NCI-H2029 (cell line): ENCODE data around the gene PNPLA1.
A peak's percentile ranks its signal among the peaks of the same experiment; 100 is the strongest.

Experiments
- DNase-seq: peaks from one replicate; lab custom pipeline; 2025; lab: John Stamatoyannopoulos, UW

The PNPLA1 gene

DNA sequence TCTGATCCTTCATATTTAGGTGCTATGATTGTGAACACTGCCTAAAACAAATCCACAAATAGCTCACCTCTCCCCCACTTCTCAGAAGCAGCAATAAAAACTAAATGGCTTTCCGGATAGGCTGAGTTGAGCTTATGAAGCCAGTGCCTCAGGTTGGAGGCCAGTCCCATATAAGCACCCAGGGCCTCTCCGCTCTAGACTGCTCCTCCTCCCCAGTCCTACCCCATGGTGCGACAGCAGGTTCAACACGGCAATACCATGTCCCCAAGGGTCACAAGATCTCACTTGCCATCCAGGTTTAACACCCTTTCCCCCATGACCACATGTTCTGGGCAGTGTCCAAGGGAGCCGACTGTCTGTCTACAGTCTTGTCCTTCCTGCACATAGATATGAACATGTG, 46.1 kb downstream of the PNPLA1 start:
- no peak for DNase-seq

GRCh38 chr6:36317623-36318022, 47.8 kb downstream of the PNPLA1 start:
- DNase-seq, result no peak

DNA sequence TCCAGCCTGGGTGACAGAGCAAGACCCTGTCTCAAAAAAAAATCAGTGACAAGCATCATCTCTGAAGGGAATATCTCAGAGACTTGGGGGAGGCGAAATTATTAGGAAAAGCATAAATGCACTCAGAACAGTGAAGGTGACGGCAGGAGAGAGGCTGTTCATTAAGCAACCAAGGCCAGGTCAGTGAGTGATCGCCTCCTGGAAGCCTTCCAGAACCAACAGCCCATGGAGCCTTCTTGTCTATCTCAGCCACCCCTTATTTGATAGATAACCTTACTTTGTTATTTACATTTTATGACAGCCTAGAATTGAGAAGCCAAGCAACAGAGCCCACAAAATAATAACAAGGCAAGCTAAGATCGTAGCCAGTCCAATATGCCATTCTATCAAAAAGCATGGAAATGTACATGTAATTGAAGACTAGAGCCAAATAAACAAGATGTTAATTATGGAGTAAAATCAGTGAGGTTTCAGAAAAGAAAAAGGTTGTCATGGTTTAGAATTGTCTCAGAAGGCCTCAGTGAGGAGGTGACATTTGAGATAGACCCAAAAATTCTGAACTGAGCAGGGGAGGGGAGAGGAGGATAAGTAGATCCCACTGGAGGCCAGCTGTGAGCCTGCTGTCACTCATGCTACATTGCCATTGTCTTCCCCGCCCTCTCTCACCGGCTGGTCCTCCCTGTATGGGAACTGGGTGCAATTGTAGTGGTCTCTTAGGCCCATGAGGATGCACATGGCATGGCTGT, 49.0 kb downstream of the PNPLA1 start:
- peak; percentile 60 for DNase-seq

DNA sequence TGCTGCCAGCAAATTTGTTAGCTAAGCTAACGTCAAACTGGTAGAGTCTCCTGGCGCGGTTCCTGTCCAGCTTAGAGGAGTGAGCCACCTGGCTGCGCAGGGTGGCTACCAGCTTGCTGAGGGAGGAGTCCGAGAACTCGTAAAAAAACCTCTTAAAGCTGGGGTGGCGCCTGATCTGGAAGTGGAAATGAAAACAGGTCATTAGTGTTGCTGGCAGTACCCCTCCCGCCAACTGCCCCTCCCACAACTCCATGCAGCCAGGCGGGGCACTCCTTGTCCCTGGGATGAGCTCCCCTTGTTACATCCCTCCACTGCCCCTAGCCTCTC, 49.5 kb downstream of the PNPLA1 start:
- DNase-seq, result peak; percentile 99

GRCh38 chr6:36319821-36320220, 50.0 kb downstream of the PNPLA1 start:
- DNase-seq, result no peak

GRCh38 chr6:36320475-36320874, 50.6 kb downstream of the PNPLA1 start:
- peak; percentile 85 for DNase-seq

GRCh38 chr6:36322591-36322990, 52.7 kb downstream of the PNPLA1 start:
- no peak for DNase-seq

DNA sequence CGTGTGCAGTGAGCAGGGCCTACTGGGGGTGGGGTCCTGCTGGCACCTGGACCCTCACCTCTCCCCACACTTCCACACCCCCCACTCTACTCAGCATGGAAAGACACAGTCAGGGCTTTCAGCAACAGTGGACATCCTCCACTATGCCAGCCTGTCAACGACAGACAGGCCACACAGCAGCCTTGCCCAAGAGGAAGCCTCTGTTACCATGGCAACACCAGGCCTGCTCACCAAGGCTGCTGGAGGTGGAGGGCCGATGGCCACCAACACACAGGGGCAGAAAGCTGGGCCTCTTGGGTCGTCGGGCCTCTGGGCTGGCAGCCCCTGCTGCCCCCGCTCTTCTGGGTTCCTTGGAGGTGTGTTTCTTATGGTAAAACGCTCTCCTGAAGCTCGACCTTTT, 53.2 kb downstream of the PNPLA1 start:
- peak; percentile 17 for DNase-seq

DNA sequence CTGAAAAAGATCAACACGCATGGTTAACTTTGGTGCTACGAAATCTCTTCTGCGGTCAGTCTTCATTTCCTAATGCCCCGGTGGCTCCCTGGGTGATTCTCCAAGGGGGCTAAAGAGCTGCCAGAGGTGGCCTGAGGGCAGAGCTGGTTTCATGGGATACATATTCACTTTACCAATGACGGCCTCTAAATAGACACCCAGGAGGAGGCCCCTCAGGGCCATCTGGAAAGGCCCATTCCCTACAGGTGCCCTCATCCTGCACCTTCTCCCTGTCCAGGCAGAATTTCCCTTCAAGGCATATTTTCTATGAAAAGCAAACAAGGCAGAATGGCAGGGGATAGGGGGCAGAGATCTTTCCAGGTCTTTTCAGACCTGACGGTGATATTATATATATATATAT, 54.3 kb downstream of the PNPLA1 start:
- no peak for DNase-seq

- no peak for DNase-seq
Observed at GRCh38 chr6:36324715-36325114, 54.9 kb downstream of the PNPLA1 start.

GRCh38 chr6:36326356-36326995, 56.6 kb downstream of the PNPLA1 start:
- DNase-seq, result no peak

DNA sequence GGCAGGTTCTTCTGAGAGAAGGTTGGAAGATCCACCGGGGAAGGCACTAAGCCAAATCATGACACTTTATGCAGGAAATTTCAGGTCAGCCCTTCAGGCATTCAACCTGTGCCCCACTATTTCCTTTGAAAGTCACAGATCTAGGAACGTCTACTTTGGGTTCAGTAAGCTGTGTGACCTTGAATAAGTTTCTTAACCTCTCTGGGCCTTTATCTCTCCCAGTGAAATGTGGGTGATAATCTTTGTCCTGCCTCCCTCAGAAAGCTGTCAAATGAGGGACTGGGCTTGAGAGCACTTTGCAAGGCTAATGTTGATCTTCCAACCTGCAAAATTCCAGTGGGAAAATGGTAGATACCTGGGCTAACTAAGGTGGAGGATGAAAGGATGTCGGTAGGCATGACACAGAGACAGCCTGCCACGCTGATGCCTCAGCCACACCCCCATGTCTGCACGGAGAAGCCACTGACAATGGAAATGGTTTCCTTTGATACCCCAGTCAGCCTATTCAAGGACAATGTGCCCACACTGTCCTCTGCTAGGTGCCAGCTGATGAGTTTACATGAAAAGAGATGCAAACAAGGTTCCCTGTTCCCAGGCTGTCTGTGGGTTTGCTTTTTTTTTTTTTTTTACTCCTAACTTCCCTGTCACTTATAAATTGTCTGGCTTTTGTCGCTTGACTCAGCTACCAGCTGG, 57.5 kb downstream of the PNPLA1 start:
- no peak for DNase-seq

GRCh38 chr6:36327919-36328236, 58.0 kb downstream of the PNPLA1 start:
- no peak for DNase-seq

DNA sequence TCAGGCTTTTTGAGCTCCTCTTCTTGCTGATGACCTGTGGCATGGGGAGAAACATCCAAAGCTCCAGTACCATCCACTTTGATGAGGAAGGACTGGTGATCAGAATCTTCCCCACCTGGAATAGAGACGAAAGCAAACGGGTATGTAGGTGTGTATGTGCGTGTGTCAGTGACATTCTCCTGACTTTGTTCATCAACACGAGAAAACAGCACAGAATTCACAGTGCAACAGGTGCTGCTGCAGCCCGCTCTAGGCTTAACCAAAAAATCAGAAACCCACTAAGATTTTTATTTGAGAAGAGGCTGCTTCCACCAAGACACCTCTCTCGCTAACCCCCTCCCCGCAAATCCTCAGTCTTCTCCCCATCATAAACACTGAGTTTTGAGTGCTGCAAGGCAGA, 58.7 kb downstream of the PNPLA1 start:
- no peak for DNase-seq

DNA sequence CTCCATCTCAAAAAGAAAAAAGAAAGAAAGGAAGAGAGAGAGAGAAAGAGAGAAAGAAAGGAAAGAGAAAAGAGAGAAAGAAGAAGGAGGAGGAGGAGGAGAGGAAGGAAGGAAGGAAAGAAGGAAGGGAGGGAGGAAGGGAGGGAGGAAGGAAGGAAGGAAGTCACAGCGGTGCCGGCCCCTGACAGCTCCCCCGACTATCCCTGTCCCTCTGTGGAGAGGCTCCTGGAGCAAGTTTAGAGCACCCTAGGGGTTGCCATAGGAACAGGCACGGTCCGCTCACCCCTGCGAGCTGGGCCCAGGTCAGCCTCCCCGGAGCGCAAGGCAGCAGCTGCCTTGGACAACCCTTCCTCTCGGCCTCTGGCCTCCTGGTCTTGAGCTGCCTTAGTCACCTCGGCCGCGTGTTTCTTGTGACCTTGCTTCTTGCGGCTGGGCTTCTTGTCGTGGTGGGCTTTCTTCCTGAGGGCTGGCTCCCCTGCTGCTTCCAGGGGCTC, 60.0 kb downstream of the PNPLA1 start:
- no peak for DNase-seq

- no peak for DNase-seq
Observed at GRCh38 chr6:36330366-36330765, 60.5 kb downstream of the PNPLA1 start.

DNA sequence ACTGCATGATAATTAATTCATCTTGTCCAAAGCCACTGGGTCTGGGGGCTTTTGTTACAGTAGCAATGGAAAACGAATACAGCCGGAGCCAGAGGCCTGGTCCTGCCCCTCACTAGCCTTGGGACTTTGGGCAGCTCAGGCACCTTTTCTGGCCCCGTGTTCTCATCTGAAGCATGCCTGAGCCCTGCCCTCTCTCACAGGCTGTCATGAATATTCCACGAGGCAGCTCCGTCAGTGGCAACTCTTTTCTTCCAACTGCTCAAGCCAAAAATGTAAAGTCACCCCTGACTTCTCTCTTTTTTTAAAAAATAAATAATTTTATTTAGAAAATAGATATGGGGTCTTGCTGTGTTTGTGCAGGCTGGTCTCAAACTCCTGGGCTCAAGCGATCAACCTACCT, 61.5 kb downstream of the PNPLA1 start:
- no peak for DNase-seq

GRCh38 chr6:36333171-36333895, 63.5 kb downstream of the PNPLA1 start:
- no peak for DNase-seq

DNA sequence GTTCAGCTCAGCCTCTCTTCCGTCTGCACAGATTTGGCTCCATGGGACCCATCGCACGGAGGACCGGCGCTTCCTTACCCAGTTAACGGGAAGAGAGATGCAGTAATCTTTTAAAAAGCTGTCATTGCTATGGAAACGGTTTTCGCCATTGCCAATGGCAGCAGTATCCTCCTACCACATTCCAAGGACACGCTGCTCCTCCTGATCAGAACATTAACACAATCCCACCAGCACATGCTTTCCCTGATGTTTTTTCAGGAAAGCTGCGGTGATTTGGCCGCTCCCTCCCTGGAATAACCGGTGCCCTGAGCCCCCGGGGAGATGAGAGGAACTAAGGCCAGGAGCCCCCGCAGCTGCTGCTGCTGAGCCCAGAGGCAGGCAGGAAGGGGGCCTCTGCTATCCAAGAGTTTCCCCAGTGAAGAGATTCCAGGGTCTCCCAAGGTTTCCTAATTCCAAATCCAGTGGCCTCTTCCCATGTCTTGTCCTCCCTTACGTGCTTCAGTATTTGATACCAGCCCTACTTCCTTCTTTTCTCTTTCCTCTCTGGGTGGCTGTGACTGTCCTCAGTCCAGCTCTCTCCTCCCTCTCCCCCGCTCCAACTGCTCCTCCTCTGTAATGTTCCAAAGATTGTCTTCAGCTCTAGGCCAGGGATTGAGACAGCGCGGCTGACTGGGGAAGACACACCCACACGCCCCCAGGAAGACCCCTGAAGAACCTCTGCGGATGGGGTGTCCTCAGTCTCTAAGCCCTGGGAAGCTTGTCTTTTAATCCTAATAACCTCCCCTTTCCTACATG, 64.3 kb downstream of the PNPLA1 start:
- no peak for DNase-seq

GRCh38 chr6:36334832-36335459, 65.1 kb downstream of the PNPLA1 start:
- no peak for DNase-seq

DNA sequence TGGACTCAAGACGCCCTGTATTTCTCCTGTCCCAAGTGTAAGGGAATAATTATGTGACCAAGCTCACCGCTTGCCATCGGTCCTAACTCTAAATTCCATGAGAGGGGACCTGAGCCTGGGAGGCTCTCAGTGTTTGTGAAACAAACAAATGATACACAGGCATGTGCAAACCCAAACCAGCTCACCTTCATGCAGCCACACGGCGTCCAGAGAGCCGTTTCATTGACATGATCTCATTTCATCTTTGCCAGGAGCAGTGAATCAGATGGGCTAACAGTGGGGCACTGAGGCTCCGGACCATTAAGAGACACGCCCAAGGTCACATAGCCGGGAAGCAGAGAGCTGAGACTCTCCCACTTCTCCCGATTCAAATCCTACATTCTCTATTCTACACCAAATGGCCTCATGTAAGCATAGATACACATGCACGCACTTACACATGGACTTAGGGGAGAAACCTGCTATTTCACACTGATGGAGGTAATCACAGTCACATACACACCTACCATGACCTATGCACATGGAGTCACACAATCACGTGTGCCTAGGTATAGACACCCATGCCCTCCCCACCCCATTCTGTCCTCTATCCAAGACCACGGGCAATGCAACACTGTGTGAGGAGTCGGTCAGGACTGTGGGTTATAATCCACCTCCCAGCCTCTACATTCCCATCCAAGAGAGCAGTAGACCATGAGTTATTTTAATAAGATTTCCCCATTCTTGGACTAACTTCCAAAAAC, 65.8 kb downstream of the PNPLA1 start:
- DNase-seq, result no peak
